GM21528 (cell line): Measurements from ENCODE around the gene TNFRSF9.
"Not testable (repeated sequence)": the region's sequence is repeated elsewhere in the genome, so short reads cannot be mapped to it uniquely, and the experiment has no call there.

ENCODE experiments used
- ATAC-seq: cut with Tn5 transposase; IDR thresholded peaks from one replicate; pipeline ENCODE4 v1.9.1; 2021; ENCODE audit warnings: mild to moderate bottlenecking, moderate library complexity; ENCODE audit not compliant: unreplicated experiment, low FRiP score

Gene TNFRSF9

DNA sequence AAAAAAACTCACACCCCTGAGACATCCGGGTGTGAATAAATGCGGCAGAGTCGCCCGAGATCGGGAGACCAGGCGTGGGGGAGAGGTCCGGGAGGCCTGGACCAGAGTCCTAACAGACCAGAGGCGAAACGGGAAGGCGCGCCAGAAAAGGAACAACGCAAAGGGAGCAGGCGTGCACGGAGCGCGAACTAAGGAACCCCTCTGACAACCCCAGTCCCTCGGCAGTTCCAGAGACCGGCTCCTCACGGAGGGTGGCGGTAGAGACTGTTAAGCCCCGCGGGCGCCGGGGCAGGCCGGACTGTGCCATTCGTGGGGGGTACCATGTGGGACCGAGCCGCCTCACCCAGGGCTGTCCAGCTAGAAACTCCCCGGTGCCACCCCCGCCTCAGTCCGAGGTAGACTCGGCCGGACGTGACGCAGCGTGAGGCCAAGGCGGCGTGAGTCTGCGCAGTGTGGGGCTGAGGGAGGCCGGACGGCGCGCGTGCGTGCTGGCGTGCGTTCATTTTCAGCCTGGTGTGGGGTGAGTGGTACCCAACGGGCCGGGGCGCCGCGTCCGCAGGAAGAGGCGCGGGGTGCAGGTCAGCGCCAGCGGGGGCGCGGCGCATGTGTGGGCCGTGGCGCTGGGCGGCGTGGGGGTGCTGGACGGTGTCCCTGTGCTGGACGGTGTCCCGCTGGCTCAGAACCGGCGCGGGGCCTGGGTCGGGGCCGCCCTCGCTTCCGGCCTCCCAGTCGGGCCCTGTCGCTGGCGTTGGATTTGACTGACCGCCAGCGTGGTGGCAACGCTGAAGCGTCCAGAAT lies 20.8 kb upstream of the TNFRSF9 start, which contains the start of gene PARK7:
TSS of gene PARK7 (plus strand) at position 496 of the 798 bp plus-strand sequence. CDS start 1,075 bp downstream, outside the sequence.
- peak; percentile 94 for ATAC-seq

DNA sequence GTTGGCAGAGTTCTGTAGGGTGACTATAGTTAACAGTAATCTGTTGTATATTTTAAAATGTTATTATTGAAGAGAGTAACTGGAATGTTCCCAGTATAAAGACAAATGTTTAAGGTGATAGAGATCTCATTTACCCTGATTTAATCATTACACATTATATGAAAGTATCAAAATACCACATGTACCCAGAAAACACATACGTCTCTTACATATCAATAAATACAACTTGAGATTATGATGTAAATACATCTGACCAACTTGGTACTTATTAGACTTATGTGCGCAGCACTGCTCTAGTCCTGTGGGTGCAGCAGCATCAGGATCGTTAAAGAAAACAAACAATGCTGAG lies 20.2 kb upstream of the TNFRSF9 start:
- ATAC-seq = no peak

DNA sequence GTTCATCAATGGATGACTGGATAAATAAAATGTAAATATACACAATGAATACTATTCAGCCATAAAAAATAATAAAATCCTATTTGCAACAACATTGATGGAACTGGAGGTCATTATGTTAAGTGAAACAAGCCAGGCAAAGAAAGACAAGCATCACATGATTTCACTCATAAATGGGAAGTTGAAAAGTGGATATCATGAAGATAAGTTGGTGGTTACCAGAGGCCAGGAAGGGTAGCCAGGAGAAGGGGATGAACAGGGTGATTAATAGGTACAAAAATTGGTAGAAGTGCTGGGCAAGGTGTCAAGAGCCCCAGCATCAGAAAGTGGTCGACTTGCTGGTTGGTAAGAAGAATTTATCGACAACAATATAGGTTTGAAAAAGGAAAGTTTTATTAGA lies 19.5 kb upstream of the TNFRSF9 start:
- no peak for ATAC-seq

DNA sequence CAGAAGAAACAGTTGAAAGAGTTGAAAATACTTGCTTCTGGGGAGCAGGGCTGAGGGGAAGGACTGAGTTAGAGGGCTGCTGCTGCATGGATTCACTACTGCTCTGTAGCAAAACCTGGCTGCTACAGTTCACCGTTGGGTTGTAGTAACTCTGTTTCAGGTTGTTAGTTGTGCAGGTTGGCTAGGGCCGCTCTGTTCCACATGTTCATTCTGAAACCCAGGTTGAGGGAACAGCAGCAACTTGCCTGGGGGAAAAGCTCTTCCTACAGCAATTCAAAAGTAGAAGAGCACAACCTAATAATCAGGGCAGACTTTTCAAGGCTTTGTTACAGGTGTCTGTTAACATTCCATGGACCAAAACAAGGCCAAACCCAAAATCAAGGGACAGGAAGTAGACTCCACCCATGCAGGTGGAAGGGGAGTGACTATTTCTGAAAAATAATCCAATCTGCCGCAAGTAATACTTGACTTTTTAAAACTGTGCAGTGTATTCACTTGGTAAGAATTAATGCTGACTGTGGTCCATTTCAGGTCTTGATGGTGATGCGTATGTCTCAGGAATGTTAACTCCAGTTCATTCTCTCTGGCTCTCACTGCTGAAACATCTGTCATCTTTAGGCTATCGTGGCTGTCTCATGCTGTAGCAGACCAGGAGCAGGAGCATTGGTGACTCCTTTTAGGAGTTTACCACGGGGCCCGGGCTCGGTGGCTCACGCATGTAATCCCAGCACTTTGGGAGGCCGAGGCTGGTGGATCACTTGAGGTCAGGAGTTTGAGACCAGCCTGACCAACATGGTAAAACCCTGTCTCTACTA lies 15.8 kb upstream of the TNFRSF9 start:
- no peak for ATAC-seq

DNA sequence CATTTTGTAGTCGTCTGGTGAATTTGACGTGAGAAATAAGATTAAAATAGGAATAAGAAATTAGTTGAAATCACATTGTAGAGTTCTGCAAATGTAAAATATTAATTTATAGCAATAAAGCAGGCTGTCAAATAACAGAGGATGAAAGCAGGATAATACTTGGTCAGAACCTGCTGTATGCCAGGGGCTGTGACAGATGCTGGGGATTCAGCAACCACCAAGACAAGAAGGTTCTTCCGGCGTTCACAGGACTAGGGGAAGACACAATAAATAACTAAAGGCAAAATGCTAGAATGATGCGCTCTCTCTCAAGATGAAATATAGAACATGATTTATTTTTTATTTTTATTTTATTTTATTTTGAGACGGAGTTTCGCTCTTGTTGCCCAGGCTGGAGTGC lies 14.0 kb upstream of the TNFRSF9 start:
- no peak for ATAC-seq

DNA sequence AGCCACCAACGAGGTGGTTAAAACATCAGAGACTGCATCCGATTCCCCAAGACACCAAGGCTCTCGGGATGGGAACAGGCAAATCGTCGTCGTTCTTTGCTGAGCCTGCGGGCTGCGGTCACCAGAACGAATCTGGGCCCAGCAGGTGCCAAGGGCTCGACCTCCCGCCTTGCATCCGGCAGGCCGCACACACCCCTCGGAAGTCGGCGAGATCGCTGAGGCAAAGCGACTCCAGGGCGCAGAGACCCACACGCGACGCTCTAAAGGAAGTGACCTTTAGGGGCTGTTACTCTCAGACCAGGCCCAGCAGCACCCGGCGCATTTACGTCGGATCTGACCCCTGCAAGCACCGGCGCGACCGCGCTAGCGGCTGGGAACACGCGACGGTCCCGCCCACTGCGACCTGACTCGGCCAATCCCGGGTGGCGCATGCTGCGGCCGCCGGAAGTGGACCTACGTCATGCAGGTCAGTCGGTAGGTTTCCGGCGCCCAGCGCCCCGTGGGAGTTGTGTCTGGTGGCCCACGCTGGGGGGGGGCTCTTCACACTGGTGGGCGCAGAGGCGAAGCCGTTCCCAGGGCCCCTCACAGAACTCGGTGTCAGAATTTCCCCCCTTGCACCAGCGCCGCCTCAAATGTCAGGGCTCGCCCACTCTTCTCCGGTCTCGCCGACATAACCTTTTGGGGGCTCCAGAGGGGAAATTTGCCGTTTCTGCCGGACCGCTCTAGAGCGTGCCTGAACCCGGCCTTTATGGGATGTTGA lies 13.4 kb upstream of the TNFRSF9 start:
- peak; percentile 96 for ATAC-seq

DNA sequence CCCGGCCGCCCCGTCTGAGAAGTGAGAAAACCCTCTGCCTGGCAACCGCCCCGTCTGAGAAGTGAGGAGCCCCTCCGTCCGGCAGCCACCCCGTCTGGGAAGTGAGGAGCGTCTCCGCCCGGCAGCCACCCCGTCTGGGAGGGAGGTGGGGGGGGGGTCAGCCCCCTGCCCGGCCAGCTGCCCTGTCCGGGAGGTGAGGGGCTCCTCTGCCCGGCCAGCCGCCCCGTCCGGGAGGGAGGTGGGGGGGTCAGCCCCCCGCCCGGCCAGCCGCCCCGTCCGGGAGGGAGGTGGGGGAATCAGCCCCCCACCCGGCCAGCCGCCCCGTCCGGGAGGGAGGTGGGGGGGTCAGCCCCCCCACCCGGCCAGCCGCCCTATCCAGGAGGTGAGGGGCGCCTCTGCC lies 12.2 kb upstream of the TNFRSF9 start:
- not testable (repeated sequence) for ATAC-seq

DNA sequence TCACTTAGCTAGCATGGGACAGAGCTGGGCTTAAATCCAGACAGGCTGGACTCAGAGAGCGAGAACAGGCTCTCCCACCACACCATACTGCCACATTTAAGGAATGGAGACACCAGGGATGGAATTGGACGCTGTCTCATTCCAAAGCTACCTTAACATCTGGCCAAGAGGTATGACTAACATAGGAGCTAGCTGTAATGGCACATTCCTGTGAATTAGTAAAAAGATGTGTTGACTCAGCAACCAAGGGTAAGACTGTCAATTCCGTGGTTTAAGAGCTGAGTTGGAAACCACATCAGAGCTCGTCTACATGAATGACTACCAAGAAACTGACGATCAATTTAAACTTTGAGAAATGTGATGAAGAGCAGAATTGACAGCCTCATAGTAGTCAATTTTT lies 8.3 kb upstream of the TNFRSF9 start:
- no peak for ATAC-seq

DNA sequence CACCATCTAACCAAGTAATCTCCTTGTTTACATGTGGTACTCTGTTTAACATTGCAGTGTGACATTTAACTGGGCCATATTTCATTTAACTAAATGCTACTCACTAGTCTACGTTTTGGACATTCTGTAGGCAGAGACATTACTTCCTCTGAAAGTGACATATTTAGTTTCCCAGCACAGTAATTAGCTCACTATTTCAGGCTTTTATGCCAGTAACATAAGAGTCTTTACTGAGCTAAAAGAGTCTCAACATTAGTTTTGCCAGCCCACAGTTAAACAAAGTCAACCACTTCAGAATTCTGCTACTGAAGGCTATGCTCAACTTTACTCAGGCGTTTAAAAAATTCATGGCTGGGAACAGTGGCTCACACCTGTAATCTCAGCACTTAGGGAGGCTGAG lies 2.6 kb upstream of the TNFRSF9 start:
- no peak for ATAC-seq

DNA sequence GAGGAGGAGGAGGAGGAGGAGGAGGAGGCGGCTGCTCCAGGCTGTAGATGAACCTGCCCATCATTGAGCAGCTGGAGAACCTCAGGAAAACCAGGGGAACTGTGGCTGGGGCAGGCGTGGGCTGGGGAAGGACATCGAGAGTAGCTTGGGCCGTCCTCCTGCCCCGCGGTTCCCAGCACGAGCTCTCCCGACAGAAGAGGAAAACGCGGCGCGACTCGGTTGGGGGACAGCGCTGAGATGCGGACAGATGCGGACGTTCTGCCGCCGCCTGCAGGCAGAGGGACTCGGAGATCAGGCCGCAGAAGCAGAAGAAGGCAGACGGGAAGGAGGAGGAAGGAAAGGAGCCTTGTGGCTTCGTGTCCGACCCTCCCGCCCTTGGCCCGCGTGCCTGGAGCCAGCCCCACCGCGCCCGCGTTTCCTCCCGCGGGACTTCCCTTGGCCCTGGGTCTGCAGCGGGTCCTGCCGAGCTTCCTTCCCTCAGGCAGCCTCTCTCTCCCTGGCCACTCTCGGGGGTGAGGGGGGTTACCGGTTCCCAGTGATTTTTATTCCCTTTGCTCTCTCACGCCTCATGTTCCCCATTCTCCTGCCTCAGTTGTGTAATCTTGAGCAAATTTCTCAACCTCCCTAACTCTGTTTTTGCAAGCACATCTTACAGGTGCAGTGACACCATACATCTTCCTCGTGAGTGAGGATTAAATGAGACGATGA lies 1.7 kb upstream of the TNFRSF9 start:
- no peak for ATAC-seq

DNA sequence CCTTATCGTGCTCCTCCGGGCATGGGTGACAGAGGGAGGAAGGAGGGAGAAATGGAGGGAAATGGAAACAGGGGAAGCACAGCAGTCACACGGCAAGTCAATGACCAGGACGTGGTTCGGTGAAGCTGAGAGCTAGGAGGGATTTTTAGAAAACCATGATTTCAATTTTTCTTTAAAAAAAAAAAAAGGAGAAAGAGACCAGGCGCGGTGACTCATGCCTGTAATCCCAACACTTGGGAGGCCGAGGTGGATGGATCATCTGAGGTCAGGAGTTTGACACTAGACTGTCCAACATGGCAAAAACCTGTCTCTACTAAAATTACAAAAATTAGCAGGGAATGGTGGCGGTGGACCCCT lies 776 bp upstream of the TNFRSF9 start:
- no peak for ATAC-seq

DNA sequence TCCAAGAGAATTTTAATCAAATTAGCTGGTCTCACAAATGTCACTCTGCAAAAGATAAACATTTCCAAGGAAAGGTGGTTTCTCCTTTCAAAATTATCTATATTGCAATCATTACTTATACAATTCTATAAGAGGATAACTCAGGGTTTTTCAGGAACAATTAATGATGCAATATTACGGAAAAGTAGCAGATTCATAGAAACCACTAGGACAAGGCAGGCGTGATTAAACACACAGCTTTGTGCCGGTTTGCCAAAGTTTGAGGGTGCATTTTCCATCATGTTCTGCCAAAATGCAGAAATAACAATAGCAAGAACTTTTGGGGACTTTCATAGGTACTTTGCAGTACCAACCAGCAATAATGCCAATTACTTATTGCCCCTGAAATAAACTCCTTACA lies 605 bp downstream of the TNFRSF9 start:
- no peak for ATAC-seq

DNA sequence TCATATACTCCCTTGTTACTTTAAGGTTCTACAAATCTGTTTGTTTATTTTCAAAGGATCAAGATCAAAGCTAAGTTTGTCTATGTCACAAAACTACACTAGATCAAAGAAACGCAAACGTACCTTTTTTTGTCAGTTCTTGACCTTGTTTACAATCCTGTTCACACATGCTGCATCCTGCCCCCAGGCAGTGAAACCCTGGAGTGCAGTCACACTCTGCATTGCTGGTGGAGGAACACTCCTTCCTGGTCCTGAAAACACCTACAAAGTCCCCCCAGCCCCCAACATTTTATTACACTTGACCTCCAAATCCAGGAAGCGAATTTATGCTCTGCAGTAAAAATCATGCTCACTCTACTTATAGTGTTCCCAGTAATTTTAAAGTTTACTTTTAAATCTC lies 2.6 kb downstream of the TNFRSF9 start:
- no peak for ATAC-seq

DNA sequence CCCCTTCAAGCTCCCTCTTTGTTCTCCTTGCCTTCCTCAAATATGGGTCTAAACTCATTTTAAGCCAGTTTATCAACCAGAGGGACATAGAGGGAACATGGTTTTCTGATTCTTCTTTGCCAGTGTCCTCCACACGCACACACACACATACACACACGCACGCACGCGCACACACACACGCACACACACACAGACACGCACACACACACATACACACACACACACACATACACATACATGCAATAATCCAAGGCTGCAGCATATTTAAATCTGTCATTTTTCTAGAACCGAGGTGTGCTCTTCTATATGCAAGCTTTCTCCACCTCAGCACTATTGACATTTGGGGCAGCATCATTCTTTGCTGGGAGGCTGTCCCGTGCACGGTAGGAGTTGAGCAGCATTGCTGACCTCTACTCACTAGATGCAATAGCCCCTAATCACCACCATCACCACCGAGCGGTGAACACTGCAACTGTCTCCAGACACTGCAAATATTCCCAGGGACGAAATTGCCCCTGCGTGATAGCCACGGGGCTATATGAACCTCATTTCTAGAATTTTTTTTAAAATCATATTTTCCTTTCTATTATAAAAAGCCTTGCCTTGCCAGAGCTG lies 8.0 kb downstream of the TNFRSF9 start:
- ATAC-seq = no peak

DNA sequence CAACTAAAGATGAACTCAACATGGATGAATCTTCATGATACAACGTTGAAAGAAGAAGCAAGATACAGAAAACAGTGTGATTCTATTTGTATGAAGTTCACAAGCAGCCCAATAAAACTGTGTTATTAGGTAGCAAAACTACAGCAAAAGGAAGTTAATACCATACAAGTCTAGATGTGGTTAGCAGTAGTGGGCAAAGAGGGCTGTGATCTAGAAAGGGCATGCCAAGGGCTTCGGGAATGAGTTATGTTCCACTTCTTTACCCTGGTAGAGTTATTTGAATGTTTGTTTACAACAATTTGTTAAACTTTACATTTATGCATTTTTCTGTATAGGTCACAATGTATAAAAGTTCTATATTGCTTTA lies 9.2 kb downstream of the TNFRSF9 start:
- ATAC-seq = no peak

DNA sequence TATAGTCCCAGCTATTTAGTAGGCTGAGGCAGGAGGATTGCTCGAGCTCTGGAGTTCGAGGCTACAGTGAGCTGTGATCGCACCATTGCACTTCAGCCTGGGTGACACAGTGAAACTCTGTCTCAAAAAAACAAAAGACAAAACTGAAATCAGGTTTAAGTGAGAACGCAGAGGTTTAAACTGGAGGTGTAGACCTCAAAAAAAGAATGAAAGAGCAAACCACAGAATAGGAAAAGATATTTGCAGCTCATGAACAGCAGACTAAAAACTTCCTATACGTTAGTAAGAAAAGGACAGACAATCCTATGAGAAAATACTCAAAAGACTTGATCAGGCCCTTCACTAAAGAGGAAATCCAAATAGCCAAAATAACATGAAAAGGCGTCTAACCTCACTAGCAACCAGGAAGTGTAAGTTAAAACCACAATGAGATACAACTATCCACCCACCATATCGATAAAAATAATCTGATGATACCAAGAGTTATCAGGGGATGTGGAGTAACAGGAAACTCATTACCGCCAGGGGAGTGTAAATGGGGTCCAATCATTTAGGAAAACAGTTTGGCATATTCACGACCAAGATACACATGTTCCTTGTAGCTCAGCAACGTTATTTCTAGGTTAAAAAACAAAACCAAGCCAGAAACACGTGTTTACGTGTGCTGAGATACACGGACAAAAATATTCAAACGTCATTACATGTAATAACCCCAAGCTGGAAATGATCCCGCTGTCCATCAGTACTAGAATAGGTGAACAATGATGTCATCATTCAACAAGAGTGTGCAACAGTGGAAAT lies 9.8 kb downstream of the TNFRSF9 start:
- no peak for ATAC-seq

DNA sequence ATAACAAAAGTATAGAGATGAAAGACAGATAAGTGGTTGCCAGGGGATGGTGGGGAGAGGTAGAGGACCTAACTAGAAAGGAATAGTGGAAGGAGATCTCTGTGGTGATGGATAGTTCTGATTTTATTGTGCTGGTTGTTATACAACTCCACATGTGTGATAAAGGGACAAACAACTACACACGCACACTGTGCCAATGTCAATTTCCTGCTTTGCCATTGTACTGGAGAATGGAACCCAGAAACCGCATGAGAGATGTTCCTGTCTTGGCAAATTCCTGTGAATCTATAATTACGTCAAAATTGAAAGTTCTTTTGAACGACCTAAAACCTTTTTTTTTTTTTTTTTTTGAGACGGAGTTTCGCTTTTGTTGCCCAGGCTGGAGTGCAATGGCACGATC lies 11.0 kb downstream of the TNFRSF9 start:
- ATAC-seq = no peak

DNA sequence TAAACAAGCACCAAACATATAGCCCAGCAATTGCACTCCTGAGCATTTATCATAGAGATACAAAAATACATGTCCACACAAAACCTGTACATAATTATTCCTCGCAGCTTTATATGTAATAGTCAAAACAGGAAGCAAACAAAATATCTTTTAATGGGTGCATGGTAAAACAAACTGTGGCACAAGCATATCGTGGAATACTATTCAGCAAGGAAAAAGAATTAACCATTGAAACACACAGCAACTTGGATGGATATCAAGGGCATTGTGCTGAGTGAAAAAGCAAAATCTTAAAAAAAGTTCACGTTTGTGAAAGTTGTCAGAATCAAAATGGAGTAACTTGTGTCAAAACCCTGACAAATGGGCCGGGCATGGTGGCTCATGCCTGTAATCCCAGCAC lies 12.4 kb downstream of the TNFRSF9 start:
- ATAC-seq = no peak

DNA sequence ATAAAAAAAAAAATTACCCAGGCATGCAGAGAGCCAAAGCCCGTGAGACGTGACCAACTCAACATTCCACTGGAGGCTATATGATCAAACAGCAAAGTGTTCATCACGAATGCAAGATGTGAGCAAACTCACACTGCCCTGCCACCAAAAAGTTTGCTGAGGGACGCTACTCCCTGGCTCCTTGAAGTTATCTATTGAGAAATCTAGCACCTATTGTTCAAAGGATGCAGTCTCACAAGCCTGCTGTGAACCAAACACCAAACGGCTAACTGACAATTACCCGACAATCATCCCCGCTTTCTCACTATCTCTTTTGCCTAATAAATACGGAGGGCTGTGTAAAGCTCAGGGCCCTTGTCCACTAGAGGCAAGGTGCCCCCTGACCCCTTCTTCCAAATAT lies 13.6 kb downstream of the TNFRSF9 start:
- ATAC-seq = not testable (repeated sequence)
